Islet precursor cell (in vitro differentiated cells): ENCODE data around the gene PRRC2A.

Experiments used
- DNase-seq: peaks from one replicate; pipeline ENCODE4 v3.0.0-alpha.2; 2018

Gene PRRC2A

GRCh38 chr6:31626952-31627351 lies 6.4 kb downstream of the PRRC2A start:
- DNase-seq = no peak

- DNase-seq = no peak
Observed at GRCh38 chr6:31627690-31628287, 7.3 kb downstream of the PRRC2A start.

- DNase-seq = no peak
Observed at GRCh38 chr6:31629014-31629413, 8.5 kb downstream of the PRRC2A start.

GRCh38 chr6:31630177-31630934 lies 9.8 kb downstream of the PRRC2A start:
- DNase-seq = no peak

GRCh38 chr6:31631209-31631608 lies 10.7 kb downstream of the PRRC2A start:
- no peak for DNase-seq

- DNase-seq = no peak
Observed at GRCh38 chr6:31631681-31632278, 11.3 kb downstream of the PRRC2A start.

- DNase-seq = no peak
Observed at GRCh38 chr6:31632279-31632946, 11.9 kb downstream of the PRRC2A start.

- DNase-seq = no peak
Observed at GRCh38 chr6:31633447-31633846, 12.9 kb downstream of the PRRC2A start.

GRCh38 chr6:31634131-31634530 lies 13.6 kb downstream of the PRRC2A start:
- no peak for DNase-seq

- no peak for DNase-seq
Observed at GRCh38 chr6:31634969-31635575, 14.6 kb downstream of the PRRC2A start.

- DNase-seq = no peak
Observed at GRCh38 chr6:31636698-31637596, 16.4 kb downstream of the PRRC2A start.

GRCh38 chr6:31639043-31639442 lies 18.5 kb downstream of the PRRC2A start:
- no peak for DNase-seq

- no peak for DNase-seq
Observed at GRCh38 chr6:31639449-31639861, 18.9 kb downstream of the PRRC2A start.

- DNase-seq = no peak
Observed at GRCh38 chr6:31640612-31641011, 20.1 kb downstream of the PRRC2A start.

- no peak for DNase-seq
Observed at GRCh38 chr6:31641370-31641769, 20.9 kb downstream of the PRRC2A start.

- no peak for DNase-seq
Observed at GRCh38 chr6:31642798-31643570, 22.5 kb downstream of the PRRC2A start.

- DNase-seq = no peak
Observed at GRCh38 chr6:31643818-31644454, 23.4 kb downstream of the PRRC2A start.

- no peak for DNase-seq
Observed at GRCh38 chr6:31645325-31645724, 24.8 kb downstream of the PRRC2A start.

GRCh38 chr6:31651602-31652191 lies 31.2 kb downstream of the PRRC2A start:
- peak; percentile 94 for DNase-seq
